Measurements from ENCODE around the gene C1orf35.

The C1orf35 gene

GRCh38 chr1:228109073-228109961 is 6.2 kb upstream of the C1orf35 start, which contains the start of gene MRPL55:
TSS of gene MRPL55 (minus strand) at chr1:228109299. CDS start at chr1:228108260, 1,039 bp downstream.
- Mint-ChIP-seq H3K27me3 (no peaks in the 10 kb centered on the region), H3K36me3 (peaks cover 13 to 19% of the 10 kb centered on the region in 2 donors), H3K4me1 (peaks cover 19 to 48% of the 10 kb centered on the region in 2 donors), H3K27ac (peak within 1 kb of the TSS; percentile 98), H3K4me3 (peak within 1 kb of the TSS; percentile 95 to 96), H3K9me3 (no peaks in the 10 kb centered on the region)
- peak; percentile 94 to 96 for ATAC-seq (replicated peaks)
- DNase-seq = peak; percentile 99

GRCh38 chr1:228108742-228109072 is 5.6 kb upstream of the C1orf35 start:
- Mint-ChIP-seq H3K9me3 (no peaks in the 10 kb centered on the region), H3K4me3 (peak overlapping the region; percentile 95 to 96), H3K36me3 (peaks cover 13 to 19% of the 10 kb centered on the region in 2 donors), H3K4me1 (peaks cover 23 to 53% of the 10 kb centered on the region in 2 donors), H3K27me3 (no peaks in the 10 kb centered on the region), H3K27ac (peak overlapping the region; percentile 98)
- ATAC-seq (replicated peaks) = no peak
- no peak for DNase-seq

GRCh38 chr1:228108055-228108690 is 5.0 kb upstream of the C1orf35 start:
- Mint-ChIP-seq H3K27me3 (no peaks in the 10 kb centered on the region), H3K4me1 (peaks cover 27 to 58% of the 10 kb centered on the region in 2 donors), H3K36me3 (peaks cover 14 to 22% of the 10 kb centered on the region in 2 donors), H3K9me3 (no peaks in the 10 kb centered on the region), H3K4me3 (peak overlapping the region; percentile 95 to 96), H3K27ac (peak overlapping the region; percentile 98)
- DNase-seq = no peak
- no peak for ATAC-seq (replicated peaks)

GRCh38 chr1:228107636-228108035 is 4.5 kb upstream of the C1orf35 start:
- H3K4me3 Mint-ChIP-seq = peak overlapping the region; percentile 95 to 96
- ATAC-seq (replicated peaks) = no peak
- H3K36me3 Mint-ChIP-seq = peaks cover 16 to 24% of the 10 kb centered on the region in 2 donors
- peaks cover 27 to 59% of the 10 kb centered on the region in 2 donors for H3K4me1 Mint-ChIP-seq
- H3K27me3 Mint-ChIP-seq = no peaks in the 10 kb centered on the region
- DNase-seq = no peak
- no peaks in the 10 kb centered on the region for H3K9me3 Mint-ChIP-seq
- peak overlapping the region; percentile 31 for H3K27ac Mint-ChIP-seq

GRCh38 chr1:228106800-228107054 is 3.6 kb upstream of the C1orf35 start:
- peaks cover 28 to 65% of the 10 kb centered on the region in 2 donors for H3K4me1 Mint-ChIP-seq
- no peaks in the 10 kb centered on the region for H3K9me3 Mint-ChIP-seq
- H3K27ac Mint-ChIP-seq = no peak overlapping the region
- H3K27me3 Mint-ChIP-seq = no peaks in the 10 kb centered on the region
- peaks cover 16 to 24% of the 10 kb centered on the region in 2 donors for H3K36me3 Mint-ChIP-seq
- ATAC-seq (replicated peaks) = no peak
- DNase-seq = no peak
- H3K4me3 Mint-ChIP-seq = no peak overlapping the region

GRCh38 chr1:228105996-228106799 is 3.1 kb upstream of the C1orf35 start:
- H3K27me3 Mint-ChIP-seq = no peaks in the 10 kb centered on the region
- no peaks in the 10 kb centered on the region for H3K9me3 Mint-ChIP-seq
- no peak for DNase-seq
- H3K36me3 Mint-ChIP-seq = peaks cover 16 to 29% of the 10 kb centered on the region in 2 donors
- no peak for ATAC-seq (replicated peaks)
- H3K4me3 Mint-ChIP-seq = no peak overlapping the region
- H3K4me1 Mint-ChIP-seq = peaks cover 33 to 70% of the 10 kb centered on the region in 2 donors
- peak overlapping the region; percentile 42 for H3K27ac Mint-ChIP-seq

- no peak for ATAC-seq (replicated peaks)
- Mint-ChIP-seq H3K27me3 (no peaks in the 10 kb centered on the region), H3K9me3 (no peaks in the 10 kb centered on the region), H3K4me3 (no peak overlapping the region), H3K4me1 (peaks cover 36 to 74% of the 10 kb centered on the region in 2 donors), H3K36me3 (peaks cover 17 to 31% of the 10 kb centered on the region in 2 donors), H3K27ac (no peak overlapping the region)
- DNase-seq = no peak
Observed at GRCh38 chr1:228105270-228105995, 2.3 kb upstream of the C1orf35 start.

GRCh38 chr1:228104526-228105269 is 1.6 kb upstream of the C1orf35 start:
- DNase-seq (no peak), ATAC-seq (replicated peaks) (no peak)
- no peaks in the 10 kb centered on the region for H3K27me3 Mint-ChIP-seq
- H3K27ac Mint-ChIP-seq = peak overlapping the region; percentile 97
- no peaks in the 10 kb centered on the region for H3K9me3 Mint-ChIP-seq
- peak overlapping the region; percentile 95 to 98 for H3K4me3 Mint-ChIP-seq
- peaks cover 30 to 72% of the 10 kb centered on the region in 2 donors for H3K4me1 Mint-ChIP-seq
- peaks cover 23 to 35% of the 10 kb centered on the region in 2 donors for H3K36me3 Mint-ChIP-seq

GRCh38 chr1:228101994-228102790 is 933 bp downstream of the C1orf35 start:
- H3K4me3 Mint-ChIP-seq = peak overlapping the region; percentile 95 to 98
- DNase-seq (no peak), ATAC-seq (replicated peaks) (peak; percentile 47)
- no peaks in the 10 kb centered on the region for H3K27me3 Mint-ChIP-seq
- H3K27ac Mint-ChIP-seq = peak overlapping the region; percentile 83
- H3K4me1 Mint-ChIP-seq = peaks cover 27 to 64% of the 10 kb centered on the region in 2 donors
- no peaks in the 10 kb centered on the region for H3K9me3 Mint-ChIP-seq
- H3K36me3 Mint-ChIP-seq = peaks cover 40 to 56% of the 10 kb centered on the region in 2 donors

- H3K36me3 Mint-ChIP-seq = peaks cover 37 to 52% of the 10 kb centered on the region in 2 donors
- ATAC-seq (replicated peaks) (no peak), DNase-seq (no peak)
- peak overlapping the region; percentile 94 for H3K27ac Mint-ChIP-seq
- H3K27me3 Mint-ChIP-seq = no peaks in the 10 kb centered on the region
- H3K9me3 Mint-ChIP-seq = no peaks in the 10 kb centered on the region
- peaks cover 27 to 65% of the 10 kb centered on the region in 2 donors for H3K4me1 Mint-ChIP-seq
- H3K4me3 Mint-ChIP-seq = peak overlapping the region; percentile 60 to 98
Observed at GRCh38 chr1:228101614-228101993, 1.5 kb downstream of the C1orf35 start.

- H3K4me1 Mint-ChIP-seq = peaks cover 25 to 68% of the 10 kb centered on the region in 2 donors
- H3K4me3 Mint-ChIP-seq = peak overlapping the region; percentile 60 to 98
- no peak for DNase-seq
- no peaks in the 10 kb centered on the region for H3K9me3 Mint-ChIP-seq
- peaks cover 33 to 54% of the 10 kb centered on the region in 2 donors for H3K36me3 Mint-ChIP-seq
- H3K27ac Mint-ChIP-seq = peak overlapping the region; percentile 94
- no peak for ATAC-seq (replicated peaks)
- no peaks in the 10 kb centered on the region for H3K27me3 Mint-ChIP-seq
Observed at GRCh38 chr1:228100822-228101613, 2.1 kb downstream of the C1orf35 start.

GRCh38 chr1:228099331-228099732 is 3.8 kb downstream of the C1orf35 start:
- ATAC-seq (replicated peaks) (no peak), DNase-seq (no peak)
- H3K4me3 Mint-ChIP-seq = no peak overlapping the region
- H3K27ac Mint-ChIP-seq = peak overlapping the region; percentile 81
- H3K27me3 Mint-ChIP-seq = no peaks in the 10 kb centered on the region
- peaks cover 9 to 11% of the 10 kb centered on the region in 2 donors for H3K9me3 Mint-ChIP-seq
- H3K4me1 Mint-ChIP-seq = peaks cover 33 to 71% of the 10 kb centered on the region in 2 donors
- H3K36me3 Mint-ChIP-seq = peaks cover 43 to 61% of the 10 kb centered on the region in 2 donors
